Amniotic epithelial cell (primary cell): ENCODE data around the gene NUP160.
"Not testable (repeated sequence)": the region's sequence is repeated elsewhere in the genome, so short reads cannot be mapped to it uniquely, and the experiment has no call there.

ENCODE experiments used
- DNase-seq: peaks from one replicate; pipeline ENCODE4 v3.0.0-alpha.2; 2010; ENCODE audit warnings: low read depth

NUP160 gene

GRCh38 chr11:47863898-47864430, 15.8 kb upstream of the NUP160 start:
- DNase-seq: no peak

- peak; percentile 77 for DNase-seq
Measured at GRCh38 chr11:47863189-47863897, 15.2 kb upstream of the NUP160 start.

GRCh38 chr11:47861728-47862127, 13.6 kb upstream of the NUP160 start:
- DNase-seq: peak; percentile 33

GRCh38 chr11:47860536-47860935, 12.4 kb upstream of the NUP160 start:
- no peak for DNase-seq

GRCh38 chr11:47857892-47858543, 9.9 kb upstream of the NUP160 start:
- peak; percentile 71 for DNase-seq

GRCh38 chr11:47857485-47857884, 9.3 kb upstream of the NUP160 start:
- no peak for DNase-seq

GRCh38 chr11:47856186-47856585, 8.0 kb upstream of the NUP160 start:
- peak; percentile 73 for DNase-seq

- no peak for DNase-seq
Measured at GRCh38 chr11:47854667-47855066, 6.5 kb upstream of the NUP160 start.

GRCh38 chr11:47852053-47852452, 3.9 kb upstream of the NUP160 start:
- DNase-seq: peak; percentile 62

GRCh38 chr11:47850337-47850736, 2.2 kb upstream of the NUP160 start:
- no peak for DNase-seq

GRCh38 chr11:47848700-47849155, 578 bp upstream of the NUP160 start:
- no peak for DNase-seq

GRCh38 chr11:47847537-47847891, 636 bp downstream of the NUP160 start:
- DNase-seq: no peak

GRCh38 chr11:47846998-47847397, 1.2 kb downstream of the NUP160 start:
- DNase-seq: no peak

- DNase-seq: no peak
Measured at GRCh38 chr11:47843361-47844055, 4.6 kb downstream of the NUP160 start.

- DNase-seq: no peak
Measured at GRCh38 chr11:47842749-47843148, 5.4 kb downstream of the NUP160 start.

- DNase-seq: no peak
Measured at GRCh38 chr11:47837929-47838328, 10.2 kb downstream of the NUP160 start.

- no peak for DNase-seq
Measured at GRCh38 chr11:47837292-47837691, 10.9 kb downstream of the NUP160 start.

GRCh38 chr11:47830013-47830412, 18.1 kb downstream of the NUP160 start:
- not testable (repeated sequence) for DNase-seq

GRCh38 chr11:47828284-47828683, 19.9 kb downstream of the NUP160 start:
- no peak for DNase-seq

GRCh38 chr11:47822664-47823063, 25.5 kb downstream of the NUP160 start:
- DNase-seq: not testable (repeated sequence)

GRCh38 chr11:47819743-47820142, 28.4 kb downstream of the NUP160 start:
- DNase-seq: no peak

GRCh38 chr11:47800759-47801158, 47.4 kb downstream of the NUP160 start:
- no peak for DNase-seq

- DNase-seq: peak; percentile 95
Measured at GRCh38 chr11:47797633-47798032, 50.5 kb downstream of the NUP160 start.
